WI38 (cell line): ENCODE measurements around the gene NUP58.

Experiments used
- H3K4me3 ChIP-seq: 2 replicates; pipeline ENCODE4 v1.5.1; 2011; ENCODE audit warnings: low read depth, mild to moderate bottlenecking, control low read depth, low read length
- CTCF ChIP-seq: IDR thresholded peaks from 2 replicates; pipeline ENCODE4 v1.5.1; 2012; ENCODE audit warnings: low read depth, mild to moderate bottlenecking, control low read depth, low read length

NUP58 gene

GRCh38 chr13:25267715-25268114, 33.7 kb upstream of the NUP58 start:
- H3K4me3 ChIP-seq, result no peak overlapping the region
- no peak for TF ChIP-seq CTCF

GRCh38 chr13:25268561-25268960, 32.9 kb upstream of the NUP58 start:
- H3K4me3 ChIP-seq, result no peak overlapping the region
- no peak for TF ChIP-seq CTCF

GRCh38 chr13:25276748-25277147, 24.7 kb upstream of the NUP58 start:
- no peak for TF ChIP-seq CTCF
- no peak overlapping the region for H3K4me3 ChIP-seq

GRCh38 chr13:25280396-25280795, 21.0 kb upstream of the NUP58 start:
- TF ChIP-seq CTCF, result no peak
- no peak overlapping the region for H3K4me3 ChIP-seq

GRCh38 chr13:25281193-25281934, 20.1 kb upstream of the NUP58 start:
- TF ChIP-seq CTCF, result no peak
- H3K4me3 ChIP-seq, result no peak overlapping the region

GRCh38 chr13:25281935-25282332, 19.5 kb upstream of the NUP58 start:
- no peak overlapping the region for H3K4me3 ChIP-seq

More at GRCh38 chr13:25281935-25282332, 19.5 kb upstream of the NUP58 start:
- no peak for TF ChIP-seq CTCF
